OCI-LY1 (cell line): ENCODE data around the gene MMAB.

Experiments used
- H2AFZ ChIP-seq: fragments of 200-600 bp; sonication (generic), shearing (Covaris generic); 2 replicates; pipeline ENCODE4 v1.6.0; 2014; ENCODE audit warnings: antibody characterized with exemption, mild to moderate bottlenecking, low read length
- H3F3A ChIP-seq: fragments of 200-600 bp; sonication (generic), shearing (Covaris generic); 2 replicates; pipeline ENCODE4 v1.6.0; 2014; ENCODE audit warnings: mild to moderate bottlenecking, antibody characterized with exemption, low read length, moderate library complexity; ENCODE audit not compliant: insufficient read depth
- H3K27ac ChIP-seq: fragments of 200-600 bp; sonication (generic); 2 replicates; pipeline ENCODE4 v1.5.1; 2014; ENCODE audit warnings: low read length, mixed run types, mild to moderate bottlenecking, low read depth; ENCODE audit not compliant: poor library complexity, severe bottlenecking
- H3K27me3 ChIP-seq: fragments of 200-600 bp; sonication (generic); 2 replicates; pipeline ENCODE4 v1.6.0; 2014; ENCODE audit warnings: antibody characterized with exemption, mild to moderate bottlenecking, low read length, moderate library complexity; ENCODE audit not compliant: insufficient read depth
- H3K36me3 ChIP-seq: fragments of 200-600 bp; sonication (generic); 2 replicates; pipeline ENCODE4 v1.6.1; 2014; ENCODE audit warnings: mild to moderate bottlenecking, antibody characterized with exemption, low read length, moderate library complexity, mixed read lengths; ENCODE audit not compliant: insufficient read depth
- H3K4me1 ChIP-seq: fragments of 200-600 bp; sonication (generic); 2 replicates; pipeline ENCODE4 v1.5.1; 2014; ENCODE audit warnings: mild to moderate bottlenecking, low read length, moderate library complexity; ENCODE audit not compliant: insufficient read depth, severe bottlenecking
- H3K4me2 ChIP-seq: fragments of 200-600 bp; sonication (generic), shearing (Covaris generic); 2 replicates; pipeline ENCODE4 v1.6.1; 2014; ENCODE audit warnings: low read length
- H3K4me3 ChIP-seq: fragments of 200-600 bp; sonication (generic); 2 replicates; pipeline ENCODE4 v1.5.1; 2014; ENCODE audit warnings: low read length, low read depth, mild to moderate bottlenecking, mixed read lengths; ENCODE audit not compliant: poor library complexity, severe bottlenecking
- H3K79me2 ChIP-seq: fragments of 200-600 bp; shearing (Covaris generic); 2 replicates; pipeline ENCODE4 v1.6.1; 2016; ENCODE audit warnings: mixed run types, low read length, mixed read lengths; ENCODE audit not compliant: insufficient read depth
- H3K9ac ChIP-seq: fragments of 200-600 bp; sonication (generic), shearing (Covaris generic); 2 replicates; pipeline ENCODE4 v1.6.1; 2014; ENCODE audit warnings: mild to moderate bottlenecking, low read length, mixed read lengths
- H3K9me2 ChIP-seq: fragments of 200-600 bp; sonication (generic), shearing (Covaris generic); 2 replicates; pipeline ENCODE4 v1.6.1; 2014; ENCODE audit warnings: low read depth, mild to moderate bottlenecking, low read length, mixed read lengths
- H3K9me3 ChIP-seq: fragments of 200-600 bp; shearing (Covaris generic); 2 replicates; pipeline ENCODE4 v1.6.1; 2014; ENCODE audit warnings: low read length, mixed read lengths
- H4K20me1 ChIP-seq: fragments of 200-600 bp; sonication (generic), shearing (Covaris generic); 2 replicates; pipeline ENCODE4 v1.6.0; 2016; ENCODE audit warnings: mild to moderate bottlenecking, low read length; ENCODE audit not compliant: insufficient read depth
- EZH2 ChIP-seq: fragments of 200-600 bp; sonication (generic), shearing (Covaris generic); IDR thresholded peaks from 2 replicates; pipeline ENCODE4 v1.8.0; 2017; ENCODE audit warnings: borderline replicate concordance, mixed run types, mild to moderate bottlenecking, antibody characterized with exemption, low read length, moderate library complexity, mixed read lengths
- TF ChIP-seq, protein P1 (sequence below): fragments of 200-600 bp; sonication (generic), shearing (Covaris generic); IDR thresholded peaks from 2 replicates; pipeline ENCODE4 v1.5.1; 2017; ENCODE audit warnings: mild to moderate bottlenecking, antibody characterized with exemption, low read length, moderate library complexity, mixed read lengths

The MMAB gene

DNA sequence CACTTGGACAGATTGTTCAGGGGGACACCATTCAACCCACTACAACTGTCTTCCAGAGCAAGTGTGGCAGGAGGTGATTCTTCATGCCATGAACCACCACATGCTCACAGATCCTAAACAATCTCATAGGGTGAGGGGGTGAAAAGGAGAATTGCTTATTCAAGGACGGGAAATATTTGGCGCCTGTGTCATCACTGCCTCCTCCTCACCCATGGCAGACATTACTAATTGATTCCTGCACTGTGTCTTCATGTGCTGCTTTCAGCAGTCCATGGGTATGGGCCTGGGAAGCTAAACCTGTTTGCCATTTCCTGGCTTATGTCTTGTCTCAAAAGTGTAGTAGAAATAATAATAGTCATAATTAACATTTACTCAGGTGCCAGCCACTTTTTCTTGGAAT is 31.3 kb downstream of the MMAB start:
- no peak overlapping the region for H3K4me3 ChIP-seq
- no peaks in the 10 kb centered on the region for H3K9me3 ChIP-seq
- H4K20me1 ChIP-seq, result no peaks in the 10 kb centered on the region
- no peaks in the 10 kb centered on the region for H3K9me2 ChIP-seq
- H3K27ac ChIP-seq, result no peak overlapping the region
- H3K36me3 ChIP-seq, result no peaks in the 10 kb centered on the region
- H3F3A ChIP-seq, result no peaks in the 10 kb centered on the region
- H2AFZ ChIP-seq, result no peak overlapping the region
- H3K79me2 ChIP-seq, result no peaks in the 10 kb centered on the region
- H3K9ac ChIP-seq, result no peak overlapping the region
- TF ChIP-seq, protein P1, sequence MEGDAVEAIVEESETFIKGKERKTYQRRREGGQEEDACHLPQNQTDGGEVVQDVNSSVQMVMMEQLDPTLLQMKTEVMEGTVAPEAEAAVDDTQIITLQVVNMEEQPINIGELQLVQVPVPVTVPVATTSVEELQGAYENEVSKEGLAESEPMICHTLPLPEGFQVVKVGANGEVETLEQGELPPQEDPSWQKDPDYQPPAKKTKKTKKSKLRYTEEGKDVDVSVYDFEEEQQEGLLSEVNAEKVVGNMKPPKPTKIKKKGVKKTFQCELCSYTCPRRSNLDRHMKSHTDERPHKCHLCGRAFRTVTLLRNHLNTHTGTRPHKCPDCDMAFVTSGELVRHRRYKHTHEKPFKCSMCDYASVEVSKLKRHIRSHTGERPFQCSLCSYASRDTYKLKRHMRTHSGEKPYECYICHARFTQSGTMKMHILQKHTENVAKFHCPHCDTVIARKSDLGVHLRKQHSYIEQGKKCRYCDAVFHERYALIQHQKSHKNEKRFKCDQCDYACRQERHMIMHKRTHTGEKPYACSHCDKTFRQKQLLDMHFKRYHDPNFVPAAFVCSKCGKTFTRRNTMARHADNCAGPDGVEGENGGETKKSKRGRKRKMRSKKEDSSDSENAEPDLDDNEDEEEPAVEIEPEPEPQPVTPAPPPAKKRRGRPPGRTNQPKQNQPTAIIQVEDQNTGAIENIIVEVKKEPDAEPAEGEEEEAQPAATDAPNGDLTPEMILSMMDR, result no peak
- no peak for TF ChIP-seq EZH2
- H3K27me3 ChIP-seq, result no peaks in the 10 kb centered on the region
- no peaks in the 10 kb centered on the region for H3K4me1 ChIP-seq
- H3K4me2 ChIP-seq, result no peak overlapping the region

DNA sequence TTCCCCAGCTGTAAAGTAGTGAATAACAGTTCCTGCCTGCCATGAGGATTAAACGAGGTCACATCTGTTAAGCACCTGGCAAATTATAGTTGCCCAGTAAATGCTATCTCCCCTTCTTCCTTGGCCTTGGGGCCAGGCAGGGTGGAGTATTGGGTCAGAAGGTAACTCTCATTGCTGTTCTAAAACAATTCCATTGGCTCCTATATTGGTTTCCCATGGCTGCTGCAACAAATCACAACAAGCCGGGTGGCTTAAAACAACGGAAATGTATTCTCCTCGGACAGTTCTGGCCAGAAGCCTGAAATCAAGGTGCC is 31.9 kb downstream of the MMAB start:
- Histone ChIP-seq H3K9ac (no peak overlapping the region), H3K4me2 (no peak overlapping the region), H3K36me3 (no peaks in the 10 kb centered on the region), H3K4me3 (no peak overlapping the region), H3K9me3 (no peaks in the 10 kb centered on the region), H3K27me3 (no peaks in the 10 kb centered on the region), H3K9me2 (no peaks in the 10 kb centered on the region), H4K20me1 (no peaks in the 10 kb centered on the region), H3K27ac (no peak overlapping the region), H2AFZ (no peak overlapping the region), H3K79me2 (no peaks in the 10 kb centered on the region), H3F3A (no peaks in the 10 kb centered on the region), H3K4me1 (no peaks in the 10 kb centered on the region)
- TF ChIP-seq EZH2, result no peak
- TF ChIP-seq, protein P1, result no peak

DNA sequence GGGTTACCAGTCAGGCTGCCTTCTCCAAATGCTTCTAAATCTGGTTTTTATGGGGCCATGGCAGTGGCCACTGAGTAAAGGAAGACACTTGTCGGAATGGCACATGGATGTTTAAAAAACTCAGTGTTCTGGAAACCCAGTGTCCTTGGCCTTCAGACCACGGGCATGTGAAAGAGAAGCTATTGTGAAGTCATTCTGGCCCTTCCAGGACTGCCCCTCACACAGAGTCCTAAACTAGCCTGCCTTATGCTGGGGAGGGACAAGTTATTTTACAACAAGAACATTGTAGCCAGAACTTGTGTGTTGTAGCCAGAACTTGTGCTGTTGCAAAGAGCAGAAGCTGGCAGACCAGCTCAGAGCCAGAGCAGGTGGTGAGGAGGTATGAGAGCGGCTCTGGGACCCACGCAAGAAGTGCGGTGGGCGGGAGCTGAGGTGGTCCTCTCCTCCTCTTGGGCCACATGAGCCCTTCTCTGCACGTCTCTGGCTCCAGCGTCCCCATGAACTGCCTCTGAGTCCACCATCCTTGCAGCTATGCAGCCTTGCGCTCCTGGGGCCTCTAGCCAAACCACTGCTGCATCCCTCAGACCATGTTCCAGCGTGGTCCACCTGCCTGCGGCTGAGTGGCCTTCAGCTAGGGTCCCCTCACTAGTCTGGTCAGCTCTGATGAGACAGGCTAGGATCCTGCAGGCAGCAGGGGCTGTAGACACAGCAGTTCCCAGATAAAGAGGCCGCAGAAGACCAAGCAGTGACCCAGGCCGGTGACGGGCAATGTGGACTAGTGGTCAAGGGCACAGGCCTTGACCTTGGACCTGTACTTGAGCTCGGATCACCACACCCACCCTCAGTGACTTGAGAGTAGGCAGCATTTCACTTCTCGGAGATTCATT is 32.5 kb downstream of the MMAB start:
- no peaks in the 10 kb centered on the region for H3K27me3 ChIP-seq
- H3K79me2 ChIP-seq, result no peaks in the 10 kb centered on the region
- H3F3A ChIP-seq, result no peaks in the 10 kb centered on the region
- H3K4me2 ChIP-seq, result no peak overlapping the region
- no peaks in the 10 kb centered on the region for H3K36me3 ChIP-seq
- H3K9me3 ChIP-seq, result no peaks in the 10 kb centered on the region
- no peak overlapping the region for H3K4me3 ChIP-seq
- no peak overlapping the region for H3K27ac ChIP-seq
- no peaks in the 10 kb centered on the region for H3K9me2 ChIP-seq
- H2AFZ ChIP-seq, result no peak overlapping the region
- no peaks in the 10 kb centered on the region for H3K4me1 ChIP-seq
- H4K20me1 ChIP-seq, result no peaks in the 10 kb centered on the region
- no peak overlapping the region for H3K9ac ChIP-seq
- no peak for TF ChIP-seq EZH2
- TF ChIP-seq, protein P1, result no peak
